H54 (cell line): Measurements from ENCODE around the gene PI16.

ENCODE experiments used
- DNase-seq: peaks from one replicate; pipeline ENCODE4 v3.0.0; 2011; ENCODE audit warnings: low spot score, mixed read lengths; ENCODE audit not compliant: insufficient read length
- FAIRE-seq: peaks from 3 replicates; lab custom pipeline; 2011; peaks lifted over from hg19 to GRCh38; lab: Jason Lieb, UNC
- POLR2A ChIP-seq: IDR thresholded peaks from 2 replicates; pipeline ENCODE4 v1.6.1; 2011; ENCODE audit warnings: low read depth, mild to moderate bottlenecking, low read length

The PI16 gene

GRCh38 chr6:36920546-36920945, 34.0 kb upstream of the PI16 start:
- no peak for TF ChIP-seq POLR2A
- FAIRE-seq (no peak), DNase-seq (no peak)

- DNase-seq (no peak), FAIRE-seq (no peak)
- TF ChIP-seq POLR2A: no peak
These were observed 30.4 kb upstream of the PI16 start for GRCh38 chr6:36924131-36924530.

GRCh38 chr6:36924778-36925374, 29.7 kb upstream of the PI16 start:
- DNase-seq (no peak), FAIRE-seq (no peak)
- no peak for TF ChIP-seq POLR2A

GRCh38 chr6:36925809-36926208, 28.7 kb upstream of the PI16 start:
- DNase-seq (no peak), FAIRE-seq (no peak)
- TF ChIP-seq POLR2A: no peak

GRCh38 chr6:36926708-36927513, 27.6 kb upstream of the PI16 start:
- no peak for DNase-seq
- FAIRE-seq: no peak
- TF ChIP-seq POLR2A: no peak

- no peak for DNase-seq
- no peak for FAIRE-seq
- TF ChIP-seq POLR2A: no peak
These were observed 26.6 kb upstream of the PI16 start for GRCh38 chr6:36927691-36928546.

GRCh38 chr6:36928547-36928918, 26.0 kb upstream of the PI16 start:
- DNase-seq (no peak), FAIRE-seq (no peak)
- TF ChIP-seq POLR2A: no peak

- DNase-seq (no peak), FAIRE-seq (no peak)
- no peak for TF ChIP-seq POLR2A
These were observed 25.4 kb upstream of the PI16 start for GRCh38 chr6:36929152-36929551.

- FAIRE-seq (no peak), DNase-seq (no peak)
- no peak for TF ChIP-seq POLR2A
These were observed 24.9 kb upstream of the PI16 start for GRCh38 chr6:36929607-36930006.

- TF ChIP-seq POLR2A: no peak
- DNase-seq (no peak), FAIRE-seq (no peak)
These were observed 24.1 kb upstream of the PI16 start for GRCh38 chr6:36930483-36930882.

GRCh38 chr6:36933102-36933501, 21.4 kb upstream of the PI16 start:
- FAIRE-seq (no peak), DNase-seq (no peak)
- no peak for TF ChIP-seq POLR2A

GRCh38 chr6:36933519-36933918, 21.0 kb upstream of the PI16 start:
- no peak for DNase-seq
- FAIRE-seq: no peak
- TF ChIP-seq POLR2A: no peak

GRCh38 chr6:36934901-36935300, 19.6 kb upstream of the PI16 start:
- no peak for DNase-seq
- FAIRE-seq: no peak
- TF ChIP-seq POLR2A: no peak

- TF ChIP-seq POLR2A: no peak
- FAIRE-seq (no peak), DNase-seq (no peak)
These were observed 17.7 kb upstream of the PI16 start for GRCh38 chr6:36936824-36937223.

GRCh38 chr6:36937896-36938295, 16.6 kb upstream of the PI16 start:
- no peak for FAIRE-seq
- no peak for TF ChIP-seq POLR2A

More at GRCh38 chr6:36937896-36938295, 16.6 kb upstream of the PI16 start:
- no peak for DNase-seq
